Chondrocyte (in vitro differentiated cells): ENCODE measurements around the gene RPLP1. TPM values are rescaled to one million over a fixed set of nuclear protein-coding genes. Genes with fewer than 3 reads are reported as not detected.
"Not testable (repeated sequence)": the region's sequence is repeated elsewhere in the genome, so short reads cannot be mapped to it uniquely, and the experiment has no call there.

Source experiments
- DNase-seq: peaks from one replicate; pipeline ENCODE4 v3.0.0; 2021; ENCODE audit warnings: mixed read lengths, low spot score
- H3K27ac Mint-ChIP-seq: one replicate; pipeline ENCODE4 v1.8.0; 2021; ENCODE audit warnings: mild to moderate bottlenecking, moderate library complexity, mixed read lengths; ENCODE audit not compliant: unreplicated experiment
- H3K27me3 Mint-ChIP-seq: 2 replicates; pipeline ENCODE4 v1.8.0; 2021; ENCODE audit warnings: low read depth, mixed read lengths
- H3K36me3 Mint-ChIP-seq: 2 replicates; pipeline ENCODE4 v1.8.0; 2021; ENCODE audit warnings: low read depth, mixed read lengths
- H3K4me1 Mint-ChIP-seq: 2 replicates; pipeline ENCODE4 v1.8.0; 2021; ENCODE audit warnings: low read depth, mild to moderate bottlenecking, mixed read lengths
- H3K4me3 Mint-ChIP-seq: one replicate; pipeline ENCODE4 v1.8.0; 2021; ENCODE audit warnings: mild to moderate bottlenecking, moderate library complexity, mixed read lengths; ENCODE audit not compliant: unreplicated experiment
- H3K9me3 Mint-ChIP-seq: 2 replicates; pipeline ENCODE4 v1.8.0; 2021; ENCODE audit warnings: low read depth, mixed read lengths
- CTCF ChIP-seq: fragments of 200-600 bp; sonication (generic); IDR thresholded peaks from 2 replicates; pipeline ENCODE4 v1.5.0; 2021; ENCODE audit warnings: antibody characterized with exemption, mild to moderate bottlenecking, moderate library complexity
- total RNA-seq: library from RNA; stranded (reverse); gene quantifications from 3 replicates; pipeline ENCODE4 v1.2.1, GENCODE V29; 2021

Gene RPLP1
- total RNA-seq, 1 donor from 2014 or later: 1,473 TPM

DNA sequence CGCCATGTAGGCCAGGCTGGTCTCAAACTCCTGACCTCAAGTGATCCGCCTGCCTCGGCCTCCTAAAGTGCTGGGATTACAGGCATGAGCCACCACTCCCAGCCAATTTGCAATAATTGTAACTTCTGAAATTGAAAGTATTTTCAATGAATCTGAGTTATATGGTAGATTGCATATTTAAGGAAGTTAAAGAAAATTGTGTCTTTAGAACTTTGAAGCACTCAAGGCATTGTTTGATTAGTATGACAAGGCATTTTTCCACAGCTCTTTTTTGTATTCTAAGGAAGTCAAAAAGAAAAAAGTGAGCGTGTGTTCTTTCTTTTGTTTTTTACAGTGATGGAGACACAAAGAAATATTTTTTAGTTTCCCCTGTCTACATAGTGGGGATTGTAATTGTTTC is 15.7 kb upstream of the RPLP1 start:
- H3K9me3 Mint-ChIP-seq: no peaks in the 10 kb centered on the region
- peaks cover 7% of the 10 kb centered on the region for H3K4me1 Mint-ChIP-seq
- no peak for DNase-seq
- peaks cover 14% of the 10 kb centered on the region for H3K36me3 Mint-ChIP-seq
- no peak overlapping the region for H3K4me3 Mint-ChIP-seq
- no peaks in the 10 kb centered on the region for H3K27me3 Mint-ChIP-seq
- no peak overlapping the region for H3K27ac Mint-ChIP-seq
- no peak for TF ChIP-seq CTCF

- TF ChIP-seq CTCF: no peak
- Mint-ChIP-seq H3K9me3 (no peaks in the 10 kb centered on the region), H3K27me3 (no peaks in the 10 kb centered on the region), H3K27ac (no peak overlapping the region), H3K36me3 (peaks cover 12% of the 10 kb centered on the region), H3K4me3 (no peak overlapping the region), H3K4me1 (peaks cover 7% of the 10 kb centered on the region)
- no peak for DNase-seq
Measured at GRCh38 chr15:69439623-69440022, 13.0 kb upstream of the RPLP1 start.

DNA sequence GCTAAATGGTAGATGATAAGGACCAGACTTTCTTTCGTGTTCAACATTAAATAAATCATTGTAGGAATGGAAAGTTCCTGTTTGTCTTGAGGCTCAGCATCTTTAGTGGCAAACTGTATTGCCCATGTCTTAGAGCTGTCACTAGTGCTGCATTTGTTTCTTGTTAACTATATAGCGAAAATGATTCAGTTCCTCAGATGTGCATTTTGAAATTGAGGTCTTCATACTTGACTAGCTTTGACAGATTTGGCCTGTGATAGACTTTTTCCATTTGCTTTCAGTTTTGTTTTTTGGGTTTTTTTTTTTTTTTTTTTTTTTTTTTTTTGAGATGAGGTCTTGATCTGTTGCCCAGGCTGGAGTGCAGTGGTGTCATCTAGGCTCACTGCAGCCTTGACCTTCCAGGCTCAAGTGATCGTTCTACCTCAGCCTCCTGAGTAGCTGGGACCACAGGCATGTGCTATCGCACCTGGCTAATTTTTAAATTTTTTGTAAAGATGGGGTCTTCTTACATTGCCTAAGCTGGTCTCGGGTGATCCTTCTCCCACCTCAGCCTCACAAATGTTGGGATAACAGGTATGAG is 9.5 kb upstream of the RPLP1 start:
- DNase-seq: no peak
- peaks cover 5% of the 10 kb centered on the region for H3K36me3 Mint-ChIP-seq
- no peaks in the 10 kb centered on the region for H3K9me3 Mint-ChIP-seq
- H3K27ac Mint-ChIP-seq: no peak overlapping the region
- no peak for TF ChIP-seq CTCF
- no peaks in the 10 kb centered on the region for H3K27me3 Mint-ChIP-seq
- no peak overlapping the region for H3K4me3 Mint-ChIP-seq
- H3K4me1 Mint-ChIP-seq: peaks cover 2% of the 10 kb centered on the region

DNA sequence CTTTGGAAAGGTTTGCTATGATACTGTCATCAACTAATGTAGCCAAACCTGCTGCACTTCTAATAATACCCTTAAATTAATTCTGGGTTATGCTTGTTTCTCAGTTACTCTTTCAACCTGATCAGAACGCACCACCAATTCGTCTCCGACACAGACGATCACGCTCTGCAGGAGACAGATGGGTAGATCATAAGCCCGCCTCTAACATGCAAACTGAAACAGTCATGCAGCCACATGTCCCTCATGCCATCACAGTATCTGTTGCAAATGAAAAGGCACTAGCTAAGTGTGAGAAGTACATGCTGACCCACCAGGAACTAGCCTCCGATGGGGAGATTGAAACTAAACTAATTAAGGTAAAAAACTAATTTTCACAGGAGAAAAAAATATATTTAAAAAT is 7.9 kb upstream of the RPLP1 start:
- no peak for TF ChIP-seq CTCF
- H3K27ac Mint-ChIP-seq: no peak overlapping the region
- H3K27me3 Mint-ChIP-seq: no peaks in the 10 kb centered on the region
- no peak for DNase-seq
- no peaks in the 10 kb centered on the region for H3K4me1 Mint-ChIP-seq
- peaks cover 5% of the 10 kb centered on the region for H3K36me3 Mint-ChIP-seq
- H3K9me3 Mint-ChIP-seq: no peaks in the 10 kb centered on the region
- no peak overlapping the region for H3K4me3 Mint-ChIP-seq

DNA sequence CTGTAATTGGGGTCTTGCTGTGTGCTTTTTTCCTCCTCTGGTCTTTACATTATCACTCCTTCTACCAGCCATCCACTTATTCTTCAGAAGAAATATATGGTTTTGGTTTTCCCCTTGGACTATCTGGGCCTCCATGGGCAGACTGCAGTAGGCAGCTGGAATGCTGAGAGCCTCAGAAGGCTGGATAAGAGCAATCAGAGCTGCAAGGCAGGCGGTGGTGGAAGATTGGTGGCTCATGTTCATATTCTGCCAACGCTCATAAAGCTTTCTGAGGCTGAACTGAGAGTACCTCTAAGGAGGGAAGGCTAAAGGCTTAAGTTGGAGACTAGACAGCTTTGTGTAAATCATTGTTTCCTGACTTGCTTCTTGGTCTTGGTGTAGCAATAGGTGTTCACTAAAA is 5.7 kb upstream of the RPLP1 start:
- H3K9me3 Mint-ChIP-seq: no peaks in the 10 kb centered on the region
- no peak for DNase-seq
- peaks cover 6% of the 10 kb centered on the region for H3K4me1 Mint-ChIP-seq
- H3K4me3 Mint-ChIP-seq: no peak overlapping the region
- no peak overlapping the region for H3K27ac Mint-ChIP-seq
- peaks cover 2% of the 10 kb centered on the region for H3K36me3 Mint-ChIP-seq
- no peak for TF ChIP-seq CTCF
- H3K27me3 Mint-ChIP-seq: no peaks in the 10 kb centered on the region

GRCh38 chr15:69450221-69450620 is 2.4 kb upstream of the RPLP1 start:
- not testable (repeated sequence) for H3K27ac Mint-ChIP-seq, H3K4me3 Mint-ChIP-seq, H3K27me3 Mint-ChIP-seq, H3K9me3 Mint-ChIP-seq, DNase-seq
- peaks cover 20% of the 10 kb centered on the region for H3K36me3 Mint-ChIP-seq
- peaks cover 30% of the 10 kb centered on the region for H3K4me1 Mint-ChIP-seq
